ENCODE measurements around the gene ARL13B.
"Not testable (repeated sequence)": the region's sequence is repeated elsewhere in the genome, so short reads cannot be mapped to it uniquely, and the experiment has no call there.

Gene ARL13B

GRCh38 chr3:94063496-94064119, 83.7 kb downstream of the ARL13B start:
- no peak for DNase-seq

GRCh38 chr3:94064243-94064860, 84.4 kb downstream of the ARL13B start:
- no peak for DNase-seq

GRCh38 chr3:94065122-94065521, 85.2 kb downstream of the ARL13B start:
- no peak for DNase-seq

GRCh38 chr3:94065819-94066480, 86.0 kb downstream of the ARL13B start:
- no peak for DNase-seq

- no peak for DNase-seq
These were observed 86.8 kb downstream of the ARL13B start for GRCh38 chr3:94066506-94067500.

GRCh38 chr3:94069194-94069813, 89.3 kb downstream of the ARL13B start:
- no peak for DNase-seq

- DNase-seq, result no peak
These were observed 90.5 kb downstream of the ARL13B start for GRCh38 chr3:94070341-94070911.

- no peak for DNase-seq
These were observed 91.8 kb downstream of the ARL13B start for GRCh38 chr3:94071713-94072284.

- no peak for DNase-seq
These were observed 96.1 kb downstream of the ARL13B start for GRCh38 chr3:94076055-94076454.

GRCh38 chr3:94080552-94080951, 100.6 kb downstream of the ARL13B start:
- not testable (repeated sequence) for DNase-seq

- no peak for DNase-seq
These were observed 101.9 kb downstream of the ARL13B start for GRCh38 chr3:94081884-94082283.

GRCh38 chr3:94082391-94082937, 102.5 kb downstream of the ARL13B start:
- peak; percentile 84 for DNase-seq

- DNase-seq, result no peak
These were observed 103.3 kb downstream of the ARL13B start for GRCh38 chr3:94083261-94083660.

- DNase-seq, result no peak
These were observed 109.2 kb downstream of the ARL13B start for GRCh38 chr3:94089126-94089525.

- DNase-seq, result no peak
These were observed 112.1 kb downstream of the ARL13B start for GRCh38 chr3:94092086-94092485.

- no peak for DNase-seq
These were observed 113.2 kb downstream of the ARL13B start for GRCh38 chr3:94093151-94093550.

- no peak for DNase-seq
These were observed 115.2 kb downstream of the ARL13B start for GRCh38 chr3:94095111-94095510.

- DNase-seq, result no peak
These were observed 118.5 kb downstream of the ARL13B start for GRCh38 chr3:94098452-94098851.

GRCh38 chr3:94099311-94099710, 119.4 kb downstream of the ARL13B start:
- DNase-seq, result no peak

- DNase-seq, result no peak
These were observed 121.9 kb downstream of the ARL13B start for GRCh38 chr3:94101860-94102259.

Measured in NCI-H748 treated with DMSO at 0.1 percent for 48 hours (cell line).